Suppressor macrophage (primary cell): ENCODE data around the gene KRT3.
A peak's percentile ranks its signal among the peaks of the same experiment; 100 is the strongest.

Experiments
- DNase-seq, 4 experiments: peaks; one replicate each; pipeline ENCODE4 v3.0.0-alpha.2; 2020 to 2022
- total RNA-seq, 17 experiments: gene quantifications; one replicate each; lab custom pipeline; 2026; ENCODE audit warnings: mixed read lengths in 6 of 17, inconsistent platforms in 3 of 17; lab: John Stamatoyannopoulos, UW

KRT3 gene
- 0 to 1.2 (median 0) reads per million in 17 experiments for total RNA-seq

DNA sequence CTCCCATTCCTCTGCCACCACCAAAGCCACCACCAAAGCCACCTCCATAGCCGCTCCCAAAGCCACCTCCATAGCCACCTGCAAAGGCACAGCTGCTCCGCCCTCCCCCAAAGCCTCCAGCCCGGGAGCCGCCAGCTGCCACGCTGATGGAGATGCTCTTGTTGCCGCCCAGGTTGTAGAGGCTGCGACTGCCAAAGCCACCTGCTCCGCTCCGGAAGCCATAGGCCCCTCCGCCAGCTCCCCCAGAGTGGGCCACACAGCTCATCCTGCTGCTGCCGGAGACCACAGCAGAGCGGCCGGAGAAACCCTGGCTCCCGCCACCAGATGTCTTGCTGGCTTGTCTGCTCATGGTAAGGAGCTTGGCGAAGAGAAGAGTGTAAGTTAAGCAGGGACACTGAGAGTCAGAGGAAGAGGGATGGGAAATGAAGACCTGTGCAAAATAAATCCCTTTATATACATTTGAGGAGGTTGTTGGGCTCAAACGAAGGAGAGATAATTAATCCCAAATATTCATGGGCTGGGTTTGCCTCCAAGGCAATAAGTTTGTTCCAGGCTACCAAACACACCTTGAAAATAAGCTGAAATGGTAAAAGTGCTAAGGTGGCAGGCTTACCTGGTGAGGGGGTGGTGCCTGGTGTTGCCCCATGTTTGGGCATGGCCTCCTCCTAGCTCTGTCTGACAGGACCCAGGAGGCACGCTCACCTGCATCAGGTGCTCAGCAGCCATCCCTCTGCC lies at the start of gene KRT3:
Gene KRT3, minus strand, starts transcription at position 424 of the 735 bp plus-strand sequence. Its CDS starts 75 bp downstream, at position 349.
- no peak for DNase-seq

DNA sequence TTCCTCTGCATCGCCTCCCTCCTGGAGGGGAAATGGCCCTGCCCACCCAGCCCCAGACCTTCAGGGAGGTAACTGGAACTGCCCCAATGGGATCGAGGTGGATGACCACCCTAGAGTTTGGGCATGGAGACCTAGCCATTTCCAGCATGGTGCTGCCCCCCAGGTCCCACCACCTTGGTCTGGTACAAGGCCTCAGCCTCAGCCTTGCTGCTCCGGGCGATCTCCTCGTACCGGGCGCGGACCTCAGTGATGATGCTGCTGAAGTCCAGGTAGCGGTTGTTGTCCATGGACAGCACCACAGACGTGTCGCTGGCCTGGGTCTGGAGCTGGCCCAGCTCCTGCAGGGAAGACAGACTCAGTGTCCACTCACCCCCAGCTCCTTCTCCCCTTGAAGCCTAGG lies 48.5 kb upstream of the KRT3 start:
- DNase-seq: no peak

DNA sequence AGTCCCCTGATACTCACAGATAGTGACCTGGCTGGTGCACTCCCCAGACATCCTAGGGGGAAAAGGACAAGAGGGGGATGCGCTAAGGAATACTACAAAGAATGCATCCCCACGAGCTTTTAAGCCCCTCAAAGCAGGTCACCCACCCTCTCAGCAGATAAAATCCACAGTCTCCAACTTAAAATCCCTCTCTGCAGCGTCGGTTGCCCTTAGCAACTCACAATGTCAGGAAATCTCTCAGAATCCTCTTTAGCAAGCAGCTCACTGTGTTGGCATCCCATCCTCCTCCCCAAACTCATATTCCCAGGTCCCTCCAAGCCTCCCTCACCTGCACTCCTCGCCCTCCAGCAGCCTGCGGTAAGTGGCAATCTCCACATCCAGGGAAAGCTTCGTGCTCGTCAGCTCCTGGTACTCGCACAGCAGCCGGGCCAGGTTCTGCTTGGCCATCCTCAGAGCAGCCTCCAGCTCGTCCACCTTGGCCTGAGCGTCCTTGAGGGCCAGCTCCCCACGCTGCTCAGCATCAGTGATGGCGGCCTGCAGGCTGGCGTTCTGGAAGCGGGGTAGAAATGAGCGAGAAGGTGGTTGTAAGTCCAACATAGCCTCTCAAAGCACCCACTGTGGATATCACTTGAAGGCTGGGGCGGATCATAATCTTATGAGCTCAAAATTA lies 43.7 kb upstream of the KRT3 start:
- no peak for DNase-seq

DNA sequence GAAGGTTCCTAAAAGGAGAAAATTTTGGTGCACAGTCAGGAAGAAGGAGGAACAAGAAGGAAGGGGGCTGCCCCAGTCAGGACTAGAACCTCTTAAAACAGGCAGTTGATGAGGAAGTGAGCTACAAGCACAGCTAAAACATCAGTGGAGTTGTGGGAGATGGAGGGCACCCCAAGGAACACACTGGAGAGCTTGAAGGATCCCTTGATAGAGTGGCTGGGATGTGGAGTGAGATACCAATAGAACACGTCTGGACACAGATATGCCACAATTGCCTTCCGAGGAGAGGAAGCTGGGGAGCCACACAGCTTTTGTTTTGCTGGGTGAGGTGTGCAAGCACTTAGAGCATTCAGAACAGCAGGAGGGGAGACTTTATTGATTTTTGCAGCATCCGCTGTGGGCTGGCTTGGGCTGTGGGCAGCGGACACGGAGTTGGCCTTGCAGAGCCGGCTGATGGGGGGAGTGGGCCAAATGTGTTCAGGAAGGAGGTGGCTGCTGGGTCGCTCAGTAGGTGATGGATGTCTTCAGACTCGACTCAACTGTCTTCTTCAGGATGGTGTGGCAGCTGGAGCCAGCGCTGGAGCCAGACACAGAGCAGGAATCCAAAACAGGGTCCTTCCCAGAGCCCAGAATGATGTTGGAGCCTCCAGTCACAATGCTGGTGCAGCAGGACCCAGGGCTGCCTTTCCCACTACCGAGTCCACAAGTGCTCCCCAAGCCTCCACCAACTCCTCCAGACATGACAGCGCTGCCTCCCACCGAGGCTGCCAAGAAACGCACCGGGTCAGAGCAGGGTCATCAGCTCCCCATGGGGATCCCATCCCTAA lies 42.9 kb upstream of the KRT3 start:
- DNase-seq: peak; percentile 56 to 74 (median 71)

DNA sequence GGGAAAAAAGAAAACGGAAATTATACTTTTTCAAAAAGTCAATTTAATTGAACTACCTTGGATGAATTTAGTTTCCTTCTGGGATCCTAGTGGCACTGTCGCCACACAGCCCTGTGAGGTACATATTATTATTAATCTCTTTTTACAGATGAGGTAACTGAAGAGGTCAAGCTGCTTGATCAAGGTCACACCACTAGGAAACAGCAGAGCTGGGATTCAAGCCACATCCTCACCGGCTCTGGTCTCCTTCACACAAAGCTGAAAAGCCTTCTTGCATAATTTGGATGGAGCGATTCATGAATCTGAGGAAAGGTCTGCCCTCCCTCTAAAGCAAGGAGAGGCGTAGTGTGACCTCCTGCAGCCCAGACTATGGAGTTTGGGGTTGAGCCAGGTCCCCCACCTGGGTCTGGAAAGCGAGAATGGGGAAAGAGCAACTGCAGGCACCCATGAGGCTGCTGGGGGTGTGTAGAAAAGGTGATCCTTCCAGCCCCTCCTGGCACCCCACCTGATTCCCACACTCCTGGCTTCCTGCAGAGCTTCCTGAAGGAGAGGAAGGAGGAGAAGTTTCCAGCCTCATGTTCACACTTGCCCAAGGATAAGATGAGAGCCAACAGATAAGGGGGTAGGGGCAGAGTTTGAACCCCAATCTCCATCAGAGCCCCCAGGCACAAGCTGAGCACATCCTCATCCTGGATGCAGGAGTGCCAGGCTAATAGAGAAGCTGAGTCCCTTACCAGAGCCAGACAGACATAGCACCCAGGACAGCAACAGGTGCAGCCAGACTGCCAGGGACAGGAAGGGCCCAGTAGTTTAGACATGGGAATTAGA lies 42.1 kb upstream of the KRT3 start:
- DNase-seq: peak in 1 of 4 experiments; percentile 20

DNA sequence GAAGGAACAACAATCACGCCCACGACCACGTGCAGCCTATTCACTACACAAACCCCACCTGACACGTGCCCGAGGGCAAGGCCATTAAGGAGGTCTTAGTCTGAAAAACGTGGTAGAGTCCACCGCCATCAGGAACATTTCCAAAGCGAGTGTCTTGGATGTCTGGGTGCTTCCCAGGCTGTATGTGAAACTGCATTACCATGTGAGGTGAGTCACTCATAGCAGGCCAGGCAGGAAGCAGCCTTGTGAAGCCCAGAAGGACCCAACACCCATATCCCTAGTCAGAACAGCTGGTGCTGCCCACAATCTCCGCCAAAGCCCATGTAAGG lies 41.5 kb upstream of the KRT3 start:
- DNase-seq: peak; percentile 62 to 82 (median 76)

DNA sequence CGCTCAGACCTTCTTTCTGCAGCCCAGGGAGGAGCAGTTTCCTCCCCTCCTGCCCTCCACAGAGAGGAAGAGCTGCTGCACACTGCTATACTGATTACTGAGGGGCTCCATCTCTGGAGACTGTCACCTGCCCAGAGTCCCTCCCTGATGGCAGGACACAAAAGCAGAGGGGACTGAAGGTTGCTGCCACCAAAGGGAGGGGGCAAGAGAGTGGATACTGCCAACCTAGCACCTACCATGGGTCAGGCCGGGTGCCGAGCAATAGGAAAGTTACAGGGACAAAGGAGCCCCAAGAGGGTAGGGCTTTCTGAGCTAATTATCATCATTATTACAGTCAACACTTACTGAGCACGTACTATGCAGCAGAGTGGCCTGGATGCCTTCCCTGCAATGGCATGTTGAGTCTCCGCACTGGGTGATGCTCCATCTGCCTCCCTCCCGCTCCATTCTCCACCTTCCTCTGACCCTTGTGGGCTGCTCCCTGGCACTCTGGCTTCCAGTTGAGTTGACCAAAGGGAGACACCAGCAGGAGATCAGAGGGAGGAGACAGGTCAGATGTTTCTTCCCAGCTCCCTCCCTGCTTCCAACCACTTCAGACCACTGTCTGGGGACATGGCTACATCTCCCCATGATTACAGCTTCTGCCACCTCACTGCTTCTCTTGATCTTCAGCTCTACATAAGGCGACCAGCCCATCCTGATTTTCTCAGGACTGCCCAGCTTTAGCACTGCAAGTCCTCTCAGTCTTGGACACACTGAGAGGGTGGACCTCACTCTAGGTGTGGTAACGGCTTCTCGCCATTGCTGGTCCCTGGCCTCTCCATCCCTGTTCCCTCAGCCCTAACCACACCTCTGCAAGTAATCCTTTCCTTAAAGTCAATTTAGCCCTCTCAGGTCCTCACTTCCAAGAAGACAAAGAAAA lies 40.8 kb upstream of the KRT3 start:
- DNase-seq: no peak

DNA sequence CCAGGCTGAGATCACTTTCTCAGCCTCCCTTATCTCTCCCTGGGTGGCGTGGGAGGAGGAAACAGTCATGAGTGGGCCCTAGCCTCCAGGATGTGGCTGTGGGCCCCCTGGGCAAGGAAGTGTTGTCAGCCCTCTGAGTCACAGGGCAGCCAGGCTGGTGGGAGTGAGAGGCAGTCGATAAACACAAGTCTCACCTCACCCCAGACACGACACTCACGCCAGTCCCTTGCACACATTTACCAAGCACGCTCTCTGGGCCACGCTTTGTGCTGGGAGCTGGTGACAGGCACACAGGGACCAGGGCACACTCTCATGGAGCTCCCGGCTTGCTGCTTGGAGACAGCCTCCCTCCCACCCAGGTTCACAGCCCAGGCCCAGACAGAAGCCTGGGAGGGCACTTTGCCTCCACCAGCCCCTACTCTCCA lies 40.1 kb upstream of the KRT3 start:
- peak; percentile 82 to 91 (median 90) for DNase-seq

DNA sequence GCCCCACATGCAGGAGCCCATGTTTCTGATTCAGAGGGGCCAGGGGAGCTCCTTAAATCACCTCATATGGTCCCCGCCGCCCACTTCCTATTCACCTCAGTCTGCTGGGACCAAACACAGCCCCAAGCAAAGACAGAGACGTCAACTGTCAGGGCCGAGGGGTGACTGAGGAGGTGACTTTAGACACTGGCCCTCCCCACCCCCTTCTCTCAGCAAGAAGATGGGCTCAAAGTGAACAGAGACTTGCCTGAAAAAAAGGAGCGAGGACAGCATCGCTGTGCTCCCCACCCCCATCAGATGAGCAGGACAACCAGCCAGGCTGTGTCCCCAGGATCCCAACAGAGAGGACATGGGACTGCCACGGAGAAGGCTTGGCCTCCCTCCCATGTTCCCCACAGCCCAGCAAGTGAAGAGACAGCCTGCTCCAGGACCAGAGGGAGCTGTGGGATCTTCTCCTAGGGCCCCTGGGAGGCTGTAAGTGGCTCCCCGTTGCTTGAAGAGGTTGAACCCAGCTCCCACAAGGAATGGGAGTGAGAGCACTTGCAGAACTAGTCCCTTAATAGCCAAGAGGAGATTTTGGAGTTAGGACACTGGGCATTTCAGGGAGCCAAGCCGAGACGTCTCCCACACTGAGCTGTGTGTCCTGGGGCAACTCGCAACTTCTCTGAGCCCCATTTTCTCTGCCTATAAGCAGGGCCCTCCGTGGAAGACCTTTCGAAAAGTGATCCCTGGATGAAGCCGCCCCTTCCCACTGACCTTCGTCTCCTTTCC lies 39.5 kb upstream of the KRT3 start:
- DNase-seq: peak in 1 of 4 experiments; percentile 24

DNA sequence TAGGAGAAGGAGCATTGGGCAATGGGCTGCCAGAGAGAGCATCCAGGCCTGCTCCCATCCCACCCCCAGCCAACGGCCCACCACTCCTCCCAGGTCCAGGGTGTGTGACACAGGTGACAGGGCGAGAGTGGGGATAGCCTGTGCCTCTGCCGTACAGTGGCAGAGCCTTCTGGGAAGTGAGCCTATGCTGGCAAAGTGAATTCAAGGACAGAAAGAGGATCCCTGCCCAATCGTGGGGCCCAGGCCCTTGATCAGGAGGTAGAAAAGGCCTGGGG lies 38.7 kb upstream of the KRT3 start:
- no peak for DNase-seq

DNA sequence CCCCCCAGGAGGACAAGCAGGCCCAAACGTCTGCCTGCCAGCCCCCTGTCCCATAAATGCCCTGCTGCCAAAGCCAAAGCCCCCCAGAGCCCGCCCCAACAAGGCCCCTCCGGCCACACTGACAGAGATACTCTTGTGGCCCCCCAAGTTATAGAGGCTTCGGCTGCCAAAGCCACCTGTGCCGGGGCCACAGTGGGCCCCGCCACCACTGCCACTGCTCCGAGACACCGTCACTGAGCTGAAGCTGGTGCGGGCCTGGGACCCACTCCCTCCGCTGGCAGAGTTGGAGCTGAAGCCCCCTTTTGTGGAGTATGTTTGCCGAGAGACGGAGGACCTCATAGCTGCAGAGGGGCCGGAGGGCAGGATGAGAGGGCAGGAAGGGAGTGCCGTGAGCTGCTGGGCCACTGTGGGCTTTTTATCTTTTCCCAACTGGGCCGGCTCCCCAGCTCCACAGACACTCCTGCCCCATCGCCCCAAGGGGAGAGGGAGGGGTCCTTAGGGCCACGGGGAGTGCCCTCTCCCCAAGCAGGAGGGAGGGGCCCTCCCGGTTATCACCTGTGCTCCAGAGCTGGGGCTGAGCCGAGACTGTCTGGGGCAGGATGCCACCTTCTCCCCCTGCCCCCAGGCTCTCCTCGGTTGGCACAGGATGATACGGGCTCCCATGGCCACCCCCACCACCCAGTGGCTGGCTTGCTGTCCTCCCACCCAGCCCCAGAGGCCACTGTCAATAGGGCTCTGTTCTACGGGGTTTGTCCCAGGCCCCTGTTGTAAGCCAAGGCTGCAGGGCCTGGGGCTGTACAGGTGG lies 38.2 kb upstream of the KRT3 start, which contains the start of gene KRT79:
Gene KRT79, minus strand, starts transcription at position 390 of the 805 bp plus-strand sequence. Its CDS starts 51 bp downstream, at position 339.
- DNase-seq: no peak

DNA sequence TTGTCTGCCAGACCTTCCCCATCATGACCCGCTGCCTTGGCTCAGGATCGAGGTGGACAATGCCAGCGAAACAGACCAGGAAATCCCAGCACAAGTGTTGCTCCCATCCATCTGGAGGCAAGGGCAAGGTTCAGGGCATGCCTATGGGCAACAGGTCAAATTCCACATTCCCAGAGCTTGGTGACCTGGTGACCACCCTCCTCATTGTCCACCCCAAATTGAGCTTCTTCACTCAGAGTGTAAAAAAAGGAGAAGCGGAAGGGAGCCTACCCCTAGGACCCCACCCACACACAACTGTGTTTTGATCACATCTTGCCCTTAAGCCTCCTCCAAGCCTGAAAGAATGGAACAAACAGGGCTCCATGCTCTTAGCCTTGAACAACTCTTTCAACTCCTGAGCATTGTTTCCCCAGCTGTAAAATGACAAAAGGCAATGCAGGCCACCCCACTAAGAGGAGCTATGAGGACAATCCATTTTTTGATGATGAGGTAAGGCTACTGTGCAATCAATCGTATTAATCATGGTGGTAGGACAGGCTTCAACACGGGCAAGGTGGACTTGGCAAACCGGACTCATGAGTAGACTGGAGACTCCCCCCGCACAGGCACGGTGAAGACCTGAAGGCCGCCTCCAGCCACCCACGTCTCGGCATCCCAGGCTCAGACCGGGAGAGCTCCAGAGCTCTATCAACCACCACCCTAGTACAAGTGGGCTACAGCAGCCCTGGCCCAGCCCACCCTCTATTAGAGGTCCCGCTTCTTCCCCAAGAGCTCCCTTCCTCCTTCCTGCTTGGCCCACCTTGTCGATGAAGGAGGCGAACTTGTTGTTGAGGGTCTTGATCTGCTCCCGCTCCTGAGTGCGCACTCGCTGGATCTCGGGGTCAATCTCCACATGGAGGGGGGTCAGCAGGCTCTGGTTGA lies 37.3 kb upstream of the KRT3 start:
- DNase-seq: peak; percentile 40 to 69 (median 65)

DNA sequence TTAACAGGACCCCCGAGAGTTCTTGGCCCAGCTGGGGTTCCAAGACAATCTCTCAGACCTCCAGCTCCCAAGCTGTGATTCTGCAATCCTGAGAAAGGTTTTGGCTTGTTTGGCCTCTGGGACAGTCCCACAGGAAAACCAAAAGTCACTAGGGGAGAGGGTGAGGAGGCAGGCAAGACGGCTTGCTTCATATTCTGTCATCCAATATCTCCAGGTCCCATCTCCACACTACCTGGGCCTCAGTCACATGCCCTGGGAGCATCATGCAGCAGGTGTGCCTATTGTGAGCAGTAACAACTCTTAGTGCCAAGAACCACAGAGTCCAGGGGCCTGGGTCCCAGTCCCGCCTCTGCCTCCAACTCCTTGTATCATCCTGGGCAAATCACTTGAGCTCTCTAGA lies 36.5 kb upstream of the KRT3 start:
- DNase-seq: no peak

DNA sequence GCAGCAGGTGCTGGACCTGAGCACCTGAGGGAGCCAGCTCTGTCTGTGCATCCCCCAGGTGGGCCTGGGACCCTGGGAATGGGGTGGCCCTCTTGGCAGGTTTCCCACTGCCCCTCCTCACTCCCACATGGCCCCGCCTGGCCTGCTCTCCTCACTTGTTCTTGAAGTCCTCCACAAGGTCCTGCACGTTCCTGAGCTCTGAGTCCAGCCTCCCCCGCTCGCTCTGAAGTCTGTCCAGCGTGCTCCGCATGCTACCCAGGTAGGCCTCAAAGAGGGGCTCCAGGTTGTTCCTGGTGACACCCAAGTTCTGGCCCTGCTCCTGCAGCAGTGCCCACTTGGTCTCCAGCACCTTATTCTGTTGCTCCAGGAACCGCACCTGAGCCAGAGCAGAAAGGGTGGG lies 35.3 kb upstream of the KRT3 start:
- DNase-seq: no peak

DNA sequence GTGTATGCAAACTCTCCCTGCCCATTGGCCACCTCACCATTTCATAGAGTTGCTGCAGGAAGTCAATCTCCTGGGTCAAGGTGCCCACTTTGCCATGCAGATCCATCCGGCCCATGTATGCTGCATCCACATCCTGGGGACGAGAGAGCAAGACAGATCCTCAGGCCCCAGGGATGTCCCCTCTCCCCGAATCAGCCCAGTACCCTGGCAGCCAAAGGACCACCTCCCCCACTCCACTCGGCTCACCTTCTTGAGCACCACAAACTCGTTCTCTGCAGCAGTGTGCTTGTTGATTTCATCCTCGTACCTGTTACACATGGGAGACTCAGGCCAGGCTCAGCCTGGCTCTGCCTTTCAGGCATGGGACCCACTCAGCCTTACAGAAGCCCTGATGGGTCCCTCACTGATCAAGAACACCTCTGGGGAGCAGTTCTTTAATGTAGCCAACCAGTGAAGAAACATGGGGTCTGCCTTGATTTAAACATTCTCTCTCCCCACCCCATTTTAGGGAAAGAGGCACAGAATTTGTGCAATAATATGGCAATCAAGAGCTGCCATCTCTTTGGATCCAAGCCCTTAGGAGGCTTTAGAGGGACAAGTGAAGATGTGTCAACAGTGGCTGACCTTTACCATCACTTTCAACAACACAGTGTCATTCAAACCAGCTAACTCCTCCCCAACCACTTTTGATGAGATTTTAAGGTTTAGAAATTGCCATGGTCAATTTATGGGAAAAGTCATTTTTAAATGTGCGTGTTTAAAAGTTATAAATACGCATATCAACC lies 34.3 kb upstream of the KRT3 start:
- peak in 3 of 4 experiments; percentile 28 to 63 (median 59) for DNase-seq

DNA sequence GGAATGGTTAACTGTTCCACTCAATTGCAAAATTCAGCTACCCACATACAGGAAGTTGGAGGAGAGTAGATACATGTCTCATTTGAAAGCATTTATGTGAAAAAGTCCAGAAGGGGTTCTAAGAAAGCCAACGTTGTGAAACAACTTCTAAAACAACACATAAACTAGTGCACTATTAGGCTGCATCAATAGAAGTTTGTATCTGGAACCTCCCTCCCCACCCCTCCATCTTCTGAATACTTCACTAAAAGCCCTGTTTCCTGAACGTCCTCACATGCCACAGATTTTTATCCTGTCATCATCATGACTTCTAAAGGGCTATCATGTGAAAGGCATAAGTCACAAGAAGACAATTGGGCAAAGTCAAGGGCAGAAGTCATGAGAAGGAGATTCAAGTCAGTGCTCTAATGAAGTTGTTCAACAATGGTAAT lies 32.7 kb upstream of the KRT3 start:
- DNase-seq: peak; percentile 64 to 92 (median 80)

DNA sequence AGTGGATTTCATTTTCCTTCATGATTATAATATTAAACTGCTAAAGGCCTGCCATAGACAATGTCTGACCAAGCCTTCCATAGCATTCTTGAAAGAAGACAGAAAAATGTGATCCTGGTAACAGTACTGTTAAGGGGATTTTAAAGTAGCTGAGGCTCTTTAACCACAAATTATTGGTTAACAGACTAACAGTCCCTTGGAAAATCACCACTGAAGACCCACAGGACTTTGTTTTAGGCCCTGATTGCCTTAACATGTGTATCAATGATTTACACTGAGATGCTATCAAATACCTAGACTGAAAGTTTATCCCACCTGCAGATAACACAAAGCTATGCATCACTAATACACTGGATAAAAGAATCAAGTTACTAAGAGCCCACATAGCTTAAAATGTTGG lies 32.2 kb upstream of the KRT3 start:
- DNase-seq: no peak
